ENCODE results near the gene THBS2.

DNA sequence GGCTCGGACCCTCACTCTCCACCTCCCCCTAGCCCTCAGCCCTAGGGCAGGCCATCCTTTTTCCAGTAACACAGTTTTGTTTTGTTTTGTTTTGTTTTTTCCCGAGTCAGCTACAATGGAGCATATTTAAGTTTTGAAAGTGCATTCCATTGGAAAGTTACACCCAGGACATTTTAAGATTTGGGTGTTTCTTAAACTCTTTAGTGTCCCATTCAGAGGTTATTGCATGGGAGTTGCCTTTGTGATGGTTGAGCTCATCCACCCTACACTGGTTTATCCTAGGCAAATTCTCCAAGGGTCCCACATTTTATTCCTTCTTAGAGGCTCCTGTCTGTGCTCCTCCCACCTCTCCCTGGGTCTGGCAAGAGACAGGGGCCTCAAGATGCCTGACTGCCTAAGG is 58.9 kb downstream of the THBS2 start:
- TF ChIP-seq, protein P1, sequence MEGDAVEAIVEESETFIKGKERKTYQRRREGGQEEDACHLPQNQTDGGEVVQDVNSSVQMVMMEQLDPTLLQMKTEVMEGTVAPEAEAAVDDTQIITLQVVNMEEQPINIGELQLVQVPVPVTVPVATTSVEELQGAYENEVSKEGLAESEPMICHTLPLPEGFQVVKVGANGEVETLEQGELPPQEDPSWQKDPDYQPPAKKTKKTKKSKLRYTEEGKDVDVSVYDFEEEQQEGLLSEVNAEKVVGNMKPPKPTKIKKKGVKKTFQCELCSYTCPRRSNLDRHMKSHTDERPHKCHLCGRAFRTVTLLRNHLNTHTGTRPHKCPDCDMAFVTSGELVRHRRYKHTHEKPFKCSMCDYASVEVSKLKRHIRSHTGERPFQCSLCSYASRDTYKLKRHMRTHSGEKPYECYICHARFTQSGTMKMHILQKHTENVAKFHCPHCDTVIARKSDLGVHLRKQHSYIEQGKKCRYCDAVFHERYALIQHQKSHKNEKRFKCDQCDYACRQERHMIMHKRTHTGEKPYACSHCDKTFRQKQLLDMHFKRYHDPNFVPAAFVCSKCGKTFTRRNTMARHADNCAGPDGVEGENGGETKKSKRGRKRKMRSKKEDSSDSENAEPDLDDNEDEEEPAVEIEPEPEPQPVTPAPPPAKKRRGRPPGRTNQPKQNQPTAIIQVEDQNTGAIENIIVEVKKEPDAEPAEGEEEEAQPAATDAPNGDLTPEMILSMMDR (IDR thresholded peaks at IDR 0.05) = no peak
- TF ChIP-seq POLR2A (IDR thresholded peaks at IDR 0.05) = no peak

All from ovary (tissue), 3 donors.